HepG2 (cell line): ENCODE data around the gene CLEC20A. TPM values are rescaled to one million over a fixed set of nuclear protein-coding genes. Genes with fewer than 3 reads are reported as not detected.

Experiments
- ARHGAP35 ChIP-seq: sonication (generic); formaldehyde crosslinking; IDR thresholded peaks from 2 replicates; pipeline ENCODE4 v1.9.0; 2022; ENCODE audit warnings: mild to moderate bottlenecking, inconsistent platforms, moderate library complexity, missing genetic modification reagents, borderline replicate concordance
- CTCF ChIP-seq: sonication (generic); formaldehyde crosslinking; IDR thresholded peaks from 2 replicates; pipeline ENCODE4 v1.5.0; 2020; ENCODE audit warnings: mild to moderate bottlenecking, missing genetic modification reagents, moderate library complexity
- GMEB1 ChIP-seq: sonication (generic); formaldehyde crosslinking; IDR thresholded peaks from 2 replicates; pipeline ENCODE4 v1.5.1; 2020; ENCODE audit warnings: missing genetic modification reagents, mild to moderate bottlenecking, borderline replicate concordance
- HIC2 ChIP-seq: sonication (generic); formaldehyde crosslinking; IDR thresholded peaks from 2 replicates; pipeline ENCODE4 v1.9.0; 2022; ENCODE audit warnings: low read depth, missing genetic modification reagents
- HOXD1 ChIP-seq: sonication (generic); formaldehyde crosslinking; IDR thresholded peaks from 2 replicates; pipeline ENCODE4 v1.5.0; 2020; ENCODE audit warnings: missing genetic modification reagents
- KLF9 ChIP-seq: IDR thresholded peaks from 2 replicates; pipeline ENCODE4 v1.6.1; 2016; ENCODE audit warnings: low read depth
- LCORL ChIP-seq, 2 experiments: fragments of 450-650 bp in 1 of 2; sonication (generic) in 1 of 2; formaldehyde crosslinking in 1 of 2; IDR thresholded peaks; 2 replicates each; pipeline versions ENCODE4 v1.5.0 to v1.6.1; 2017 to 2020; ENCODE audit warnings: antibody characterized with exemption in 1 of 2, missing genetic modification reagents in 1 of 2
- MTF2 ChIP-seq: sonication (generic); formaldehyde crosslinking; IDR thresholded peaks from 2 replicates; pipeline ENCODE4 v1.5.0; 2020; ENCODE audit warnings: missing genetic modification reagents, borderline replicate concordance
- MXI1 ChIP-seq: IDR thresholded peaks from 3 replicates; pipeline ENCODE4 v1.6.1; 2012; ENCODE audit warnings: low read depth, low read length, inconsistent platforms, borderline replicate concordance
- PTBP1 ChIP-seq: fragments of 200-400 bp; formaldehyde crosslinking; IDR thresholded peaks from 2 replicates; pipeline ENCODE4 v1.6.1; 2018; ENCODE audit warnings: low read length, low read depth; ENCODE audit not compliant: poor library complexity, severe bottlenecking
- RFXAP ChIP-seq: sonication (generic); formaldehyde crosslinking; IDR thresholded peaks from 2 replicates; pipeline ENCODE4 v1.4.0; 2020; ENCODE audit warnings: missing genetic modification reagents, borderline replicate concordance
- RORA ChIP-seq: sonication (generic); formaldehyde crosslinking; IDR thresholded peaks from 2 replicates; pipeline ENCODE4 v1.5.0; 2020; ENCODE audit warnings: mild to moderate bottlenecking, missing genetic modification reagents, moderate library complexity
- SATB2 ChIP-seq: sonication (generic); formaldehyde crosslinking; IDR thresholded peaks from 2 replicates; pipeline ENCODE4 v1.5.0; 2020; ENCODE audit warnings: missing genetic modification reagents
- STAG1 ChIP-seq: sonication (generic); formaldehyde crosslinking; IDR thresholded peaks from 2 replicates; pipeline ENCODE4 v1.4.0; 2020; ENCODE audit warnings: missing genetic modification reagents
- ZBTB49 ChIP-seq: sonication (generic); formaldehyde crosslinking; IDR thresholded peaks from 2 replicates; pipeline ENCODE4 v1.4.0; 2020; ENCODE audit warnings: missing genetic modification reagents, borderline replicate concordance
- ZNF3 ChIP-seq: IDR thresholded peaks from 2 replicates; pipeline ENCODE4 v1.7.0; 2017; ENCODE audit warnings: inconsistent platforms
- ZNF605 ChIP-seq: sonication (generic); formaldehyde crosslinking; IDR thresholded peaks from 2 replicates; pipeline ENCODE4 v1.8.0; 2022; ENCODE audit warnings: mild to moderate bottlenecking, missing genetic modification reagents
- ZNF619 ChIP-seq: sonication (generic); formaldehyde crosslinking; IDR thresholded peaks from 2 replicates; pipeline ENCODE4 v1.4.0; 2020; ENCODE audit warnings: mild to moderate bottlenecking, missing genetic modification reagents
- ZNF780A ChIP-seq: sonication (generic); formaldehyde crosslinking; IDR thresholded peaks from 2 replicates; pipeline ENCODE4 v1.8.0; 2022; ENCODE audit warnings: mild to moderate bottlenecking, missing genetic modification reagents, moderate library complexity
- ZNF839 ChIP-seq: sonication (generic); formaldehyde crosslinking; IDR thresholded peaks from 2 replicates; pipeline ENCODE4 v1.4.0; 2020; ENCODE audit warnings: missing genetic modification reagents, mild to moderate bottlenecking, borderline replicate concordance
- polyA plus RNA-seq, 8 experiments: library from polyadenylated mRNA; depleted of rRNA in 3 of 8; stranded (reverse) in 7 of 8; unstranded in 1 of 8; fragments of >200 nt; fragmentation: Illumina TruSeq in 4 of 8; extraction: Trizol in 4 of 8; gene quantifications; 2 replicates each; pipeline versions ENCODE4 v1.2.1 to v1.2.3, GENCODE V29; 2011 to 2016; ENCODE audit warnings: low read depth in 4 of 8, missing spikeins in 1 of 8, mixed read lengths in 1 of 8; ENCODE audit not compliant: insufficient read depth in 1 of 8
- total RNA-seq, 5 experiments: library from RNA; depleted of rRNA; stranded (reverse); fragments of >200 nt; fragmentation: Illumina TruSeq; extraction: Trizol; gene quantifications; 2 replicates each; pipeline ENCODE4 v1.2.3, GENCODE V29; 2016; ENCODE audit warnings: low read depth in 1 of 5
- TF ChIP-seq, protein P1 (sequence below): sonication (generic); formaldehyde crosslinking; IDR thresholded peaks from 2 replicates; pipeline ENCODE4 v1.8.1; 2023; ENCODE audit warnings: missing genetic modification reagents, mild to moderate bottlenecking, borderline replicate concordance

The CLEC20A gene
- total and polyA plus RNA-seq, 2 of the 13 experiments (the other 11 are each of a cell fraction or from before 2014, with no cell fraction given), result not detected

DNA sequence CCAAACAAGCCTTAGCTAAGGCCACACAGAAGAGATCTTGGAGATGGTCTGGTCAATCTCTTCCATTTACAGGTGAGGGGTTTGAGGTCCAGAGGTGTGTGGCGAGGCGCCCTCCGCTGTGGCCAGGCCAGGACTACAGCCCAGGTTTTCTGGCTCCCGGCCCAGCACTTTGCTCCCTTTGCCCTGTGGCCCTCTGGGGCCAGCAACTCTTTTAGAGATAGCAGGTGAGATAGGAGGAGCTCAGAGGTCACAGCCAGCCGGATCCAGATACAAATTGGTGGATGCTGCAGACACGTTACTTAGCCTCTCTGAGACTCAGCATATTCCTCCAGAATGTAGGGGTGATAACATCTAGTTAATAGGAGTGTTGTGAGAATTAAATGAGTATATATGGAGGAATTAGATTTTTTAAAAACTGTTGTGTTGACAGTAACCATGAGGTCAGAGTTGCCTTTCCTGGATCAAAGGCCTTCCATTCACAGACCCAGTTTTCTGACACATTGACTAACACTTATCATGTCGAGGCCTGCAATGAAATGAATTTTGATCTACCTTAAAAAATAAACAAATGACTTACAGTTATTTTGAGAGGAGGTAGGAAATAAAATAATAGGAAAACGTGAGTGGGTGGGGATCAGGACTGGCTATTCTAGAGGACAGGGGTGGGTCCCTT is 32.7 kb upstream of the CLEC20A start (continued):
- TF ChIP-seq CTCF (CRISPR knock-in tag), result peak; percentile 73
- no peak for TF ChIP-seq MXI1
- no peak for TF ChIP-seq LCORL (IDR thresholded peaks at IDR 0.05)
- TF ChIP-seq LCORL (CRISPR knock-in tag; IDR thresholded peaks at IDR 0.05), result peak; percentile 86
- TF ChIP-seq SATB2 (CRISPR knock-in tag), result no peak
- TF ChIP-seq GMEB1 (CRISPR knock-in tag), result no peak
- no peak for TF ChIP-seq KLF9 (CRISPR knock-in tag)
- no peak for TF ChIP-seq ZNF780A (CRISPR knock-in tag)
- no peak for TF ChIP-seq ZBTB49
- TF ChIP-seq HOXD1 (CRISPR knock-in tag), result no peak
- no peak for TF ChIP-seq RFXAP
- TF ChIP-seq MTF2 (CRISPR knock-in tag), result no peak
- TF ChIP-seq HIC2 (CRISPR knock-in tag), result no peak
- TF ChIP-seq PTBP1, result no peak
- TF ChIP-seq STAG1 (CRISPR knock-in tag), result peak; percentile 54
- no peak for TF ChIP-seq ZNF605
- no peak for TF ChIP-seq ARHGAP35 (CRISPR knock-in tag)
- no peak for TF ChIP-seq RORA
- TF ChIP-seq ZNF839, result no peak
- TF ChIP-seq, protein P1, sequence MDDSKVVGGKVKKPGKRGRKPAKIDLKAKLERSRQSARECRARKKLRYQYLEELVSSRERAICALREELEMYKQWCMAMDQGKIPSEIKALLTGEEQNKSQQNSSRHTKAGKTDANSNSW, result no peak
- no peak for TF ChIP-seq ZNF3 (CRISPR knock-in tag)
- no peak for TF ChIP-seq ZNF619
